ENCODE data around the gene RFPL2.
"Not testable (repeated sequence)": the region's sequence is repeated elsewhere in the genome, so short reads cannot be mapped to it uniquely, and the experiment has no call there.

GRCh38 chr22:32197553-32198226, 7.2 kb downstream of the RFPL2 start:
- TF ChIP-seq NFYB (CRISPR knock-in tag; conservative IDR thresholded peaks at IDR 0.05; ENCODE audit: low read depth); CTCF (IDR thresholded peaks at IDR 0.05): not testable (repeated sequence)

Measured in WTC11 (cell line).